Cardiac fibroblast (primary cell): Measurements from ENCODE around the gene CRAT.

Experiments
- DNase-seq, 2 donors: peaks; one replicate each; pipeline versions ENCODE4 v3.0.0 to v3.0.0-alpha.2; 2010; ENCODE audit warnings: low read depth in 2 of 2
- H3K4me3 ChIP-seq, 2 donors: replicated peaks in 1 of 2; 1 replicate in 1 of 2; 2 replicates in 1 of 2; pipeline ENCODE4 v1.5.1; 2011; ENCODE audit warnings: low read depth in 2 of 2, low read length in 2 of 2, mild to moderate bottlenecking in 2 of 2, moderate library complexity in 1 of 2
- TF ChIP-seq, protein P1 (sequence below): IDR thresholded peaks from one replicate; pipeline ENCODE4 v1.5.1; 2011; ENCODE audit warnings: low read depth, mild to moderate bottlenecking, low read length, inconsistent platforms

CRAT gene

DNA sequence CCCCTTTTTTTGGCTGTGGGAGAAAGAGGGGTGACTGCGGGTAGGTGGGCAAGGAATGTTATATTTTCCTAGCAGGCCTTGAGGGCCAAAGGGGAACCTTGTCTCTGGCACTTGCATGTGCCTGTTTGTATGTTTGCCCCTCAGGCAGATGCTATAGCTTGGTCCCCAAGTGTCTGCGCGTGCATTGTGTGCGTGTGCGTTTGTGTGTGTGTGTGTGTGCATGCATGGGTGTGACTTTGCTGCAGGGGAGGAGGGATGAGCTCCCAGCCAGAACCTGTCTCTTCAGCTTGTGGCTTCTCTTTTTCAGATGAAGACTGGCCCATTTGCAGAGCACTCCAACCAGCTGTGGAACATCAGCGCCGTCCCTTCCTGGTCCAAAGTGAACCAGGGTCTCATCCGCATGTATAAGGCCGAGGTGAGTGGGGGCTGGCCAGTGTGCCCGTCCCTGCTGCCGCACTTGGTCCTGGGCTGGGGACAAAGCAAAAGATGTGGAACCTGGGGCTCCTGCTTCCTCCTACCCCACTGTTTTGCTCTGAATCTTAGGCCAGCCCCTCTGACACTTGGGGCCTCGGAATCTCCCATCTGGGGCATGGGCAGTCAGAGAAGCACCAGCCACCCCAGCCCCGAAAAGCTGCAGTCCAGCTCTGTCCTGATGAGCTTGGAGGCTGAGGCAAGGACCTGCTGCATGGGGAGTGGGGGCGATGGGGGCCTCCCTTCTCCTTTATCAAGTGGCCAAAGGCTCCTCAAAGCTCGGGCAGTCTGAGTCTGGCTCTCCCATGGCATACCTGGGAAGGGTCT is 31.7 kb upstream of the CRAT start:
- DNase-seq: no peak
- H3K4me3 ChIP-seq: peak overlapping the region; percentile 25 to 46
- TF ChIP-seq, protein P1, sequence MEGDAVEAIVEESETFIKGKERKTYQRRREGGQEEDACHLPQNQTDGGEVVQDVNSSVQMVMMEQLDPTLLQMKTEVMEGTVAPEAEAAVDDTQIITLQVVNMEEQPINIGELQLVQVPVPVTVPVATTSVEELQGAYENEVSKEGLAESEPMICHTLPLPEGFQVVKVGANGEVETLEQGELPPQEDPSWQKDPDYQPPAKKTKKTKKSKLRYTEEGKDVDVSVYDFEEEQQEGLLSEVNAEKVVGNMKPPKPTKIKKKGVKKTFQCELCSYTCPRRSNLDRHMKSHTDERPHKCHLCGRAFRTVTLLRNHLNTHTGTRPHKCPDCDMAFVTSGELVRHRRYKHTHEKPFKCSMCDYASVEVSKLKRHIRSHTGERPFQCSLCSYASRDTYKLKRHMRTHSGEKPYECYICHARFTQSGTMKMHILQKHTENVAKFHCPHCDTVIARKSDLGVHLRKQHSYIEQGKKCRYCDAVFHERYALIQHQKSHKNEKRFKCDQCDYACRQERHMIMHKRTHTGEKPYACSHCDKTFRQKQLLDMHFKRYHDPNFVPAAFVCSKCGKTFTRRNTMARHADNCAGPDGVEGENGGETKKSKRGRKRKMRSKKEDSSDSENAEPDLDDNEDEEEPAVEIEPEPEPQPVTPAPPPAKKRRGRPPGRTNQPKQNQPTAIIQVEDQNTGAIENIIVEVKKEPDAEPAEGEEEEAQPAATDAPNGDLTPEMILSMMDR: no peak

DNA sequence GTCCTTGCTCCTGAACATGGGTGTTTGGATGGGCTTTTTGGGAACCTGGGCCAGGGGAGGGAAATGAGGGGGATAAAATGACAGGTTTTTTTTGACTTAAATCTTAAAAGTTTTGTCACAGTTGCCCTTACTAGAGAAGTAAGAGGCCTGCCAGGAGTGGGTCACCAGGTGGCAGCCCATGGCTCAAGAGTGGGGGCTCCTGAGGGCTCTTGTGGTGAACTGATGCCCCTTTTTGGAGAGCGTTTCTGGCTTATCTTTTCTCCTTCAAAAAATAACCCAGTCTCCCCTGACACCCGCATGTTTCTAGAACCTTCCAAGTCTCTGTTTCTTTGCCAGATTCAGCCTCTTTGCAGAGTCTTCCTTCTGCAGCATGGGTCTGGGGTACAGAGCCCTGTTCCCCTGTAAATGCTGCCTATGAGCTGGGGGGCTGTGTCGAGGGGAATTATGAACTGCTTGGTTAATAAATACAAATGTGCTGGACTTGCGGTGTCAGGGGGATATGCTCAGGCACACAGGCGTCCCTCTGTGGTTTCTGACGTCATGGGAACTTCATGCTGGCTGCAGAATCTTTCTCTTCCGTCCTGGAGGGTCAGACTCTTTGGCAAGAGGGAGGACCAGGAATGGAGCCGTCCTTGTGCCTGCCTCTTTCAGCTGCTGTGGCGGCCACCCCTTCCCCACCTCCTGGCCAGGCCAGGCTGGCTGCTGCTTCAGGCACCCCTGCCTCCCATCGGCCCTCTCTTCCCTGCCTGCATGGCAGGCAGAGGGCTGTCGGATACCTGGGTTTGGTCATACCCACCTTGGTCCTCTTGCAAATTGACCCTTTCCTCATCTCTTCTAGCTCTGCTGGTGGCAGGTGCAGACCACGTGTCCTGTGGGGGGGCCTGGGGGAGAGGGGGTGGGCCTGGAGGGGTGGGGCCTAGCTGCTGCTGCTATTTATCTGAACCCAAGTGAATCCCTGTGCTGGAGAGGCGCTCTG is 30.8 kb upstream of the CRAT start:
- peak overlapping the region; percentile 17 to 46 for H3K4me3 ChIP-seq
- DNase-seq: peak; percentile 96 to 97
- TF ChIP-seq, protein P1: no peak

DNA sequence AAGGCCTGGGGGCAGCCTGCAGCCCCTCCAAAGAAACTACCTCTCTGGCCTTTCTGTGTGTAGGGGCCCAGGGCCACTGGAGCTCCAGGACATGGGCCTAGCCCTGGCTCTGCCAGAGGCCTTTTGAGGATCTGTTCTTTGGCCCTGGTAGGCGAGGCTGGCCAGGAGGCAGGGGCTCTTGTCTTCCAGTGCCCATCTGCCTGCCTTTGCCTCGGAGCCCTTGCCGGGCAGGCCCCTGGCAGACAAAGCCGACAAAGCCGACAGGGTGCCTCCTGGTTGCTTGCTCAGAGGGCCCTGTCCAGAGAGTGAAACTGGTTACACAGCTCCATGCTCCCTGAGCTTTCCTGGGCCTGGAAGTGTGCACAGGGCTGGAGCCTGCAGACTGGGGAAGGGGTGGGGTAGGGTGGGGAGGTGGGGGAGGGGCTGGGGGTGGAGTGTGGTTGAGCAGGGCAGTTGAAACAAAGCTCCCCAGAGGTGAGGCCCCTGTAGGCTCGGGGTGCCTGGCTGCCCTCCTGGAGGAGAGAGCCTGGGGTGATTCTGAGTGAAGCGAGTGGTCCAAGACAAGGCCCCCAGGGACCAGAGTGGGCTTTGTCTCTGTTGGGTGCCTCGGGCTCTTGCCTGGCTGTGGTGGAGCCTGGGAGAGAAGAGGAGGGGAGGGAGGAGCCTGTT is 29.9 kb upstream of the CRAT start:
- peak overlapping the region; percentile 30 to 49 for H3K4me3 ChIP-seq
- TF ChIP-seq, protein P1: no peak
- peak in 1 of 2 donors; percentile 70 for DNase-seq

DNA sequence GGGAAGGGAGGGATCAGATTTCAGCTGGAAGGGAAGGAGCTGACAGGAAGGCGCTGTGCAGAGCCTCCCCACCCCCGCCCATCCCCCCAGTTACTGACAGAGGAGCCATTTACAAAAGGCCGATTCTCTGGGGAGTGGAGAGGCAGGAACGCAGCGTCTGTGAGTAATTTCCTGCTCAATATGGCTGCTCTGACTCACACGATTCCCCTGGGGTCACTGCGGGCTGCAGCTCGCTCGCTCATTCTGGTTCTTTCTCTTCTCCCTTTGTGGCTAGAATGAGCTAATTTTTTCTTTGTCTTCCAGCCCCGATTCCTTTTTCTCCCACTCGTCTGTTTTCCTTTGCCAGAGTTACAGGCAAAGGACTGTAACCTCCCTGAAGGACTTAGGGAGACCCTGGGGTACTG is 29.4 kb upstream of the CRAT start:
- H3K4me3 ChIP-seq: peak overlapping the region; percentile 30 to 49
- TF ChIP-seq, protein P1: no peak
- DNase-seq: peak; percentile 100

DNA sequence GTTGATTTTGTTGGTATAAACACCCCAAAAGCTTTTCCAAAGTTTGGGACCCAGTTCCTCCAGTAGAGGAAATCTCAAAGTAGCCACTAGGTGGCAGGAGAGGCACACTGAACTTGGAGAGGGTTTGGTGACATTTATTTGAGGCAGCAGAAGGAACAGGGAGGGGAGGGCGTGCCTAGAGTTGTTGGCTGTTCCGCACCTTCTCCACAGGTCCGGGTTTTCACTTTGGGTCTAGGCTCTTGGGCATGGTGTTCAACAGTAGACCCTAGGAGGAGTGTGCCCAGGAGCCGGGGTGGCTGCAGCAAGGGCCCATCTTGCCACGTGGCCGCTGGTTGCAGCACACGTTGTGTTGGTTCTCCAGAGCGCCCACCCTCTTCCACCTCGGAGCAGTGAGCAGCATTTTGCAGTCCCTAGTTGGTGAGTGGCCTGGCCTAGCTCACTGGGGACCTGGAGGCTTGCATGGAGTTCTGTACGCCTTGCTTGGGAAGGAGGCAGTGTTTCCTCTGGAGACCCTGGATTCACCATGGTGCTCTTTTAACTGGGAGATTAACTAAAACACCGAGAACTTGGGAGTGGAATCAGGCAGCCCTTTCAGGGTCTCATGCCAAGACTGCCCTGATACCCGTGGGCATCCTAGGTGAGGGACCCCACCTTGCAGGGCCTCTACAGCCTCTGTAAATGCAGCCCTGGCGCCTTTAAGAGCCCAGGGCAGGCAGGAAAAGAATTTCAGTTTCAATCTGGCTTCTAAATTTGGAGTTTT is 28.8 kb upstream of the CRAT start:
- peak; percentile 93 to 94 for DNase-seq
- TF ChIP-seq, protein P1: peak; percentile 77
- peak overlapping the region; percentile 37 to 42 for H3K4me3 ChIP-seq
